Right kidney (tissue), 1 donor: ENCODE data around the gene ITPK1.

ENCODE experiments used
- DNase-seq: peaks from one replicate; pipeline ENCODE4 v3.0.0-alpha.2; 2016

ITPK1 gene

DNA sequence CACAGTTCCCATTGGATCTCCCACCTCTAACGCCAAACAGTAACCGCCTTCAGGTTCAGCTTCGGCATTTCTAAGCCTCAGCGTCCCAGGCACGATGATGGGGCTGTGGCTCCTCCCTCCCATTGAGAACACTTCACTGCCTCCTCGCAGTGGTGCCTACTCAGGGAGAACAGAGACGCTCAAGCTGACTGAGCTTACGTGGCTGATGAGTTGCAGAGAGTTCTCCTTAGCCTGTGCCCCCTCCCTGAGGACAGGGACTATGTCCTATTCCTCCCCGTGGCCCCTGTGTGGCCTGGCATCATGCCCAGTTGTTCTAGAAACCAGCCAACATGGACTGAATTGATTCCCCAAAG lies 87.0 kb downstream of the ITPK1 start:
- DNase-seq: no peak

DNA sequence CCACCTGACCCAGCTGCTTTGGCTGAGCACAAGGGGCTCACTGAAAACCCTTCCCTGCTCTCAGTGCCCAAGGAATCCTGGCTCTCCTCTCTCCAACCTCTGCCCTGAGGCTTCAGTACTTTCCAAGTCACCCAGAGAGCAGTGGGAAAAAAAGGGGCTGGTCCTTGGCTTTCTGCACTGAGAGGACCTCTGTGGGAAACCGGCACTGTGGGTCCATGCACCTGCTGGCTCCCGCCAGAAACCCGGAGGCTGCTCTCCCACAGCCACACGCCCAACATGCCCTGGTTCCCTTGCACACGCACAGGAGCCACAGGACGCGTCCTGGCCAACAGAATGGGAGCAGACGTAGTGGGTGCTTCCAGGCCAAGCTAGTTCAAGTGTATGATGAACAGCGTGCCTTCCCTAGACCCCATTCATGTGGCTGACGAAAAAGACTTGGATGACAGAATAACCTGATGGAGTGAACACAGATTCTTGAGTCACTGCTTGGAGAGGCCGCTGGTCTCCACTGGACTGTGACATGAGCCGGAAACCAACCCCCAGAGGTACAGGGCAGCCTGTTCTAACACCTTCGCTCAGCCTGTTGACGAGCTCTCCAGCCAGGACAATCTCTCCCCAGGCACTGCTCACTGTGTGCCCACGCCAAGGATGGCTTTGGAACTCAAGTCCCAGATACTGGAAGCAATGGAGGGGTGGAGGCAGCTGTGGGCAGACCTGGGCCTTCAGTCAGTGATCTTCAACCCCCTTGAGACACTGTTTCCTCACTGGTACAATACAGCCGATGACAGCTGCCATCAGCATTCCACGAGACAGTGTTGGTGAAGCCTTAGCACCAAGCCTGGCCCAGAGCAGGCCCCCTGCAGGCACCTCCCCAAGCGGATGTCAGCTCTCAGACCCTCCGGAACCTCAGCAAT lies 87.7 kb downstream of the ITPK1 start:
- no peak for DNase-seq

DNA sequence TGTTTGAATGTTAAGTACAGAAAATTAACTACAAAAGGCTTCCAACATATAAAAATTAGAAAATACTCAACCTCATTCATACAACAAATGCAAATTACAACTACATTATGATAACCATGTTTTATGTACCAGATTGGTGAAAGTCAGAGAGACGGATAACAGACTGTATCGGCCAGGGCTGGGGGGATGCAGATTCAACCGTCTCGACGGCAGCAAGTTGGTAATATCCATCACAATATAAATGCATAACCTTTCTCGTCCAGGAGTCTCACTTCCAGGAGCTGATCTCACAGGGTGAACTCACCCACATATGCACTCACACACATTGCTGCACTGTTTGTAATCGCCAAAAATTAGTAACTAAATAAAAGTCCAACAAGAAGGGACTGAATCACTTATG lies 89.4 kb downstream of the ITPK1 start:
- no peak for DNase-seq

DNA sequence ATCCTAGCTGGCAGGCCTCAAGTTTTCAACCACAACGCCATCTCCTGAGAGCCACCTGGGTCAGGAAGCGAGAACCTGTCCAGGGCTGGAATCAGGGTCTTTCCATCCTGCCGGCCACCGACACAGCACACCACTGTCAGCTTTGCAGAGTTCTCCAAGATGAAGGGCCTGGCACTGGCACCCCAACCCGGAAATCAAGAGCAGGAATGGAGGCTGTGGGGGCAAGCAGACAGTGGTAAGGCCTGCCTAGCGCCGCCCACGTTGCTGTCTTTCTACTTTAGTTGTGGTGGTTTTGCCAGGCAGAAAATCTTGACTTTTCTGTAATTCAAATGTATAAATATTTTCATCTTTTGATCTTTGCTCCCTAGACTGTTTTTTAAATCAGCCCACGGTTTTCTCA lies 90.7 kb downstream of the ITPK1 start:
- DNase-seq: no peak

DNA sequence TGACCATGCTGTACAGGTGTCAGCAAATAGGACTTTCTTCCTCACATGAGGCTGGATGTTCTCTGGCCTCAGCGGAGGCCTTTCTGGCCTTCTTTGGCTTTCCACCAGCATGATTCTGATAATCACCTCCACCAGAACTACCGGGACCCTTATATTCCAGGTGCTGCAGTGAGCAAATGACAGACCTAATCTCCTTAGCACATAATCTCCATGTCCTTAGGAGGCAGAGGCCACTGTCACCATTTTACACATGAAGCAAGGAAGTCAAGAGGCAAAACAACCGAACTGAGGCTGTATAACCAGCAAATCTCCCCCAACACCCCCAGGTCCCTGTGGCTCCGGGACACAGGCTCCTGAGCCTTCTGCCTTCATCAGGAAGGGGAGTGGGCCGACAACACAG lies 91.2 kb downstream of the ITPK1 start:
- no peak for DNase-seq

DNA sequence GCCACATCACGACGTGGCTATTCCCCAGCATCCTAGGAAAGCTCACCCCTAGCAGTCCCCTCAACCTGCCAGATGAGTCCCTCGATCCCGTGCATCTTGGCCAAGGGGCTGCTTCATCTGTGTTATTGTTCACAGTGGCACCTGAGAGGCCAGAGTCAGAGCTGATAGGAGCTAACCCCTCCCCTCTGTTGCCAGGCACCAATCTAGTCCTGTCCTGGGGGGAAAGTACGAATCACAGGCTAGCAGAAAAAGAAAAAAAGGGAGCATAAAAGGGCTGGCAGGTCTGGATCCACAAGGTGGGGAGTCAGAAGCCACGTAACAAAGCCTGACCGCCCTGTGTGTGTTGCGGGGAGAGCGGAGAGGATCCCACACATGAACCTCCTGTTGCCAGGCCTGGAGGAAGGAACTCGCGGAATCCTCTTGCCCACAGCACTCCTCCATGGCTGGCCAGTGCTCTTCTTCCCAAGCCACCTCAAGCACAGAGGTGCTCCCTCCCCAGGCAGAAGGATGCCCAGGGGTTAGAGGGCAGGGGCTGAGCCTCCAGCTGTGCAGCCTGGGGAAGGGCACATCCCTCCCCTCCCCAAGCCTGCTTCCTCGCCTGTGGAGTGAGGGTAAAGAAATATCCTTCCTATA lies 91.8 kb downstream of the ITPK1 start:
- DNase-seq: no peak

DNA sequence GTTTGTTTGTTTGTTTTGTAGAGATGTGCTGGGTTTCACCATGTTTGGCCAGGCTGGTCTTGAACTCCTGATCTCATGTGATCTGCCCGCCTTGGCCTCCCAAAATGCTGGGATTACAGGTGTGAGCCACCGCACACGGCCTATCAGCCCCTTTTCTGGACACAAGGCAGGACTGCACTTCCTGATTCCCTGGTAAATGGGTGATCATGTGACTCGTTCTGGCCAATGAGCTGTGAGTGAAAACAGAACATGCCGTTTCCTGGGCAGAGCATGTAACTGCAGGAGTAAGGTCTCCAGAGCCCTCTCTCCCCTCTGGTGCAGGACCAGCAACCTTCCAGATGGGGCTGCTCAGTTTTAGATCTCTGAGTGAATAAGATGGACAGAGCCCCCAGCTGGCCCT lies 92.7 kb downstream of the ITPK1 start:
- no peak for DNase-seq

DNA sequence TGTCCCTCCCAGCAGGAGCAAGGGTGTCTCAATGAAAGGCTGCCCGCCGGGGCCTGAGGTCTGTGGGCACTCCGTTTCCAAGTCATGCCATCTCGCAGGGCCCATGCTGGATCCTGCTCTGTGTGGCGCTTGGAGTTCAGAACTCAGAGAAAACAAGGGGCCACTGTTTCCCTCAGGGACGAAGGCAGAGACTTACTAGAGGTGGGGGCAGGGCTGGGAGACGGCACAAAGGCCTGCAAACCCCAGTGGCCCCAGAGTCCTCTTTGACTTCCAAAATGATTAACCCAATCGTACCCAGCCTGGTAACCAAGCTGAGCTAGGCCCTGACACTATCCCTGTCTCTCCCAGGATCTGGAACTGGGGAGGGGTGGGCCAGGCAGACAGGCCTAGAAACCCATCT lies 95.8 kb downstream of the ITPK1 start:
- no peak for DNase-seq

DNA sequence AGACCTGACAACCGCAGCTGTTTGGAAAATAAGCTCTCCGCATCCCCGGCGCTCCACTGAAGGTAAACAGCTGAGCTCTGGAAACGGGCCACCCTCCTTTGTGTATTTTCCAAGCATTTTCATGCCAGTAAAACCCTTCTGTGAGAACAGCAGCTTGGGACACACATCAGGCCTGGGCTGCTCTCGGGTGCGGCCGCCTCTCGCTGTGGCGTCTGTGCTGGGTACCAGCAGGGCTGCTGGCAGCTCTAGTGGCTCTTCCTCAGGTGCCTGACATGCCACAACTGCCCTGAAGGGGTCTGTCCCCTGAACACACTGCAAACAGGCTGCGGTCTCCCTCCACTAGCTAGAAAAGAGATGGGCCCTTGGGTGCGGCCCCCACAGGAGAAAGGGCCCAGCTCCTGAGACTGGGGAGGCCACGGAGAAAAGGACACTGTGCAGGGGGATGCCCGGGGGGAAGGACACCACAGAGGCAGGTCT lies 96.3 kb downstream of the ITPK1 start:
- no peak for DNase-seq

DNA sequence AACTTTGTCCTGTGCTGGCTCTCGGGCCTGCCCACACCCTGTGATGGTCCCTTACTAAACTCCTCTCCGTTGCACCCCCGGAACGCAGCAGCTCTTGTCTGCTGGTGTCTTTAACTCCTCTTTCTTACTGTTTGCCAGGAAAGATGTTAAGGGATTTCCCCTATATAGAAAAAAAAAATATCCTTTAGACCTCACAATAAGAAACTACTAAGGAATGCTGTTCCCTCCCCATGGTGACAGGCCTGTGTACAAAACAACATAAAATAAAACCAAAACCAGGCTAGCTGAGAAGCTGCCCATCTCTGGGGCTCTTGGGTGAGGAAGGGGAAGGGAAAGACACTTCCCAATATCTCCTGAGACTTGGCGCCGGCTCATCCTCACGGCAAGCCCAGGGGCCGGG lies 97.4 kb downstream of the ITPK1 start:
- no peak for DNase-seq

DNA sequence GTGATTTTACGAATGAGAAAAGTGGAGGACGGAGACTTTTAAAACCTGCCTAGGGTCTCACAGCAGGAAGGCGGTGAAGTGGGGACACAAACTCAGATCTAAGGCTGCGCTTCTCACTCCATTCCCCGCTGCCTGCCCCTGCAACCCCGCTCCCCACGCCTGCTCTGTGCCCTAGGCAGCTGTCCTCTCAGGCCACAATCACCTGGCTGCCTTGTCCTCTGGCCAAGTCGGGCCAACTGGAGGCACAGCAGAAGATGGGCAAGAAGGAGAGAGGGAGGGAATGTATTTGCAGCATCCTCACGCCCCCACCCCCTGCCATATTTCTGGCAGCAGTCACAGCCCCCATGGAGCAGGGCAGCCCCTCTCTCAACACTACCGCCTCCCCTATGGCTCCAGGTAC lies 97.8 kb downstream of the ITPK1 start:
- no peak for DNase-seq

DNA sequence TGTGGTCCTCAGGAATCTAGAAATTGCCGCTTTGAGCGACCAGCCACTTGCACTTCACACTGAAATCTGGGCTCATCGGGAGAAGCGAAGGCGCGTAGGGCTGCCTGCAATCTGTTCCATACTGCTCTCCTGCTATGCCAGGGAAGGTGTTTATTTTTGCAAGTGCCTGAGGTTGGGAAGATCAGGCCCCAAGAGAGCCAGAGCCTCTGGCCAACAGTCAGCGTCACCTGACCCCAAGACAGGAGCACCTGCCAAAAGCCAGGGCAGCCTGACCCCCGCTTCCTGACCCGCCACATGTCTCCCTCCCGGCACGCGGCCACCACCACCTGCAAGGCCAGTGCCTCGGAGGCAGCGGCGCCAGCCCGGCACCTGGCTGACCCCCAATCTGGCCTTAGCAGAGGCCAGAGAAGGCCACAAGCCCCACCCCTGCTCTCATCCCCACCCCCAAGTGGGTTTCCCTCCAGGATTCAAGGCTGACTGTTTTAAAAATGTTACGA lies 98.4 kb downstream of the ITPK1 start:
- no peak for DNase-seq

DNA sequence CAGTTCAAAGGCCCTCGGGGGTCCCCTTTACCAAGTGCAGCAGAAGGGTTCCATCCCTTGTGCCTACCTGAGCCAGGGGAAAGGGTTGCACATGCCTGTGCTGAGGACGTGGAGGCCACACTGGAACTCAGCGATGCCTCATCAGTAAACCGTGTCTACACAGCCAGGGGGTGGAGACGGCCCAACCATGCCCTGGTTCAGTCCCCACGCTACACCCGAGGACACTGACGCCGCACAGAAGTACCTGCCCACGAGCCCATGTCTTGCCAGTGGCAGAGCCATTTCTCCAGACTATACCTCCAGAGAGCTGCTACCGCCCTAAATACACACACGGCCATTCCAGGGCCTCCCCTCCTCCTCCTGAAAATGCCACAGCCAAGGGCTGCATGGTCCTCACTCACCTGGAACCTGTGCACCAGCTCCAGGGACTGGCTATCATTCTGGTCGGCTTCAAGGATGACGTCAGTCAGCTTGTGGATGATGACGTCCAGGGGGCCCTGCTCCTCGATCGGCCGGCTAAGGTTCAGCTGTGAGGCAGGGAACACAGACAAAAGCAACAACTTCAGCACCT lies 99.4 kb downstream of the ITPK1 start:
- no peak for DNase-seq

DNA sequence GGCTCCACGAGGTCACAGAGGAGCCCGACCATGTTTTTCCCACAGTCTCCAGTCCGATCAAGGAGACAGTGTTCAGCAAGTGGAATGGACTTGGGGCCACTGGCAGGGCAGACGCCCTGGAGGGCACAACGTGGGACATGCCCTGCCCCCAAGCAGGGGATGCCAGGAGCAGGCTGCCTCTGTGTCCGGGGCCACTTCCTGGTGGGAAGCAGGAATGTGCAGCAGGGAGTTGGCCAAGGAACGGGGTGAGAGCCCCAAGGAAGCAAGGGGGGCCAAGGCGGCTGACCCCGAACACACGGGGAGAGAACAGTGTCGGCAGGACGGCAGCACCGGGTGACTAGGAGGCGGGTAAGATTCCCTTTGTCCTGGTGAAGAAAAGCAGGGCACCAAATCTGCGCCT lies 100.2 kb downstream of the ITPK1 start:
- DNase-seq: no peak

DNA sequence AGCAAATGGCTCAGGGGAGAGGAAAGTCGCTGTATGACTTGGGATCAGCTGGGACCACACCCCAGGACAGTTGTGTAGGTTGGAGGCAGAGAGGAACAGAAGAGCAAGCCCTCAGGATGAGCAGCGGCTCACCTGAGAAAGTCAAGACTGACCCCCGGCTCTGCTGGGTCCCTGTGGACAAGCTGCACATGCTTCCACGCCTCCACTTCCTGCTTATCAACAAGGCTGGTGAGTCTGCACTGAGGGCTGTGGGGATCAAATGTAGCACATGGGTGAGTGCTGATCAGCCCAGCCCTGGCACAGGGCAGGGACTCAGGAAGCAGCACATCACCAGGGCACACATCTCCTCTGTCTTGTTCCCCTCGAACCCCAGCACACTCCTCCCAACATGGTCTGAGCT lies 100.7 kb downstream of the ITPK1 start:
- no peak for DNase-seq

DNA sequence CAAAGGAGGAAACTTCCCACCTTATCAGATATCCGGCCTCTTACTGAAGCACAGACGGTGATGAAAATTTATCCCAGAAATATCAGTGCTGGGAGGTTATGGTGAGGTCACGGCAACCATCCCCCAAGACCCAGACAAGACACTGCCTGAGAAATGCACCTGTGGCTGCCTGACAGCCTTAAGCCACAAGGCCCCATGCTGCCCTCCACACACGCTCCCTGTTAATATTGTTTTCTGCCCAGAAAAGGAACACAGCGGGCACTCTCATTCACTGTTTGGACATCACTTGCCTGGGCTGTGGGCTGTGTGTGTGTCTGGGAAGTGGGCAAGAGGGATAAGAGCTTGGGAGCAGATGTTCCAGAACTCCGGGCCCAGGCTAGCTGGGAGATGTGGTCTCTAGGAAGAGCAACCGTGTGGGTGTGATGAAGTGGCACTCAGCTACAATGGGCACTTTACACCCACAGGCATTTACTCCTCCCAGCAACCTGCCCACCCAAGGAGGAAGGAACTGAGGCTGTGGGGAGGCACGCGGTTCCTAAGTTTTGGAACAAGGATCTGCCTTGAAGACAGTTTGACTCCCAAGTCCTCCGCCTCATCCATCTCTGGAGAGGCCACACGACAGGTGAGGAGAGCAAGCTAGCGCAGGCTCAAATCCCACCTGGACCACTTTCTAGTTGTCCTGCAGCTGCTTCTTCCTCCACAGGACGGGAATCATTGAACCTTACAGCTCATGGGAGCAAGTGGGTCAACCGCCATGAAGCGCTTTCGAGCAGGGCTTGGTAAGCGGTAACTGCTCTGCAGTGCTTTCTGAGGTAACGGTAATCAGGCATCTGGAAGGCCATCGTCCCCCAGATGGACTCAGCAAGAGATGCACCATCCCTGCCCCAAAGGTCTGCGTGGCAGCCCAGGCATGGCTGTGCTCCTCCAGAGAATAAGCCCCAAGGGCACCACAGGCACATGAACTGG lies 101.4 kb downstream of the ITPK1 start:
- DNase-seq: no peak

DNA sequence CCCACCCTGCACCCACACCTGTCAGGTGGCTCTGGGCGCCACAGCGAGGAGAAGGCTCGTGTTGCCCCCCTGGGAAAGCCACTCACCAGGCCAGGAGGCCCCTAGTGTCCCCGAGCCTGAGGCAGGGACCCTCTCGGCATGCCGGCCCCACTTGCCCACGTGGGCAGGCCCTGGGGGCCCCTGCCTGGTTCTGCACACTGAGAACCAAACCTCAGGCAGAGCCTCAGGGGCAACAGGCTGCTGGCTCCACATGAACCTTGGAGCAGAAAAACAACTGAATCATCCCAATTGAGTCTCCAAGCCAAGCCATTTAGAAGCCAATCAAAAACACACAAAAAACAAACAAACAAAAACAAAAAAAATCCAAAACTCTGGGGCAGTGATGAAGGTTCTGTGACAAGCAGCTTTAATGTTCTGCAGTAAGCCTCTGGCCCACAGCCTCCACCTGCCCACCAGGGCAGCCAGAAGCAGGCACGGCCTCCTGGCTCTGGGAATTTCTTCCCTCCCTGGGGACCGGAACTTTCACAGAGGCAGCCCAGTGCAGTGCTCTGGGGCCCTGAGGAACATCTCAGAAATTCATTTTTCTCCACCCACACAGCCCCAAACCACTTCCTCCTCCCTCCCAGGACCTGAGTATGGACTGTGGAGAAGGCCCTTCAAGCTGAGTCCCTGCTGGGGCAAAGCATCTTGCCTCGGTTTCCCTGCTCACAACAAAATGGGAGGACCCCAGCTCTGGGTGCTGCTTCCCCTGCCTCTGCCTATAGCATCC lies 102.6 kb downstream of the ITPK1 start:
- DNase-seq: no peak

DNA sequence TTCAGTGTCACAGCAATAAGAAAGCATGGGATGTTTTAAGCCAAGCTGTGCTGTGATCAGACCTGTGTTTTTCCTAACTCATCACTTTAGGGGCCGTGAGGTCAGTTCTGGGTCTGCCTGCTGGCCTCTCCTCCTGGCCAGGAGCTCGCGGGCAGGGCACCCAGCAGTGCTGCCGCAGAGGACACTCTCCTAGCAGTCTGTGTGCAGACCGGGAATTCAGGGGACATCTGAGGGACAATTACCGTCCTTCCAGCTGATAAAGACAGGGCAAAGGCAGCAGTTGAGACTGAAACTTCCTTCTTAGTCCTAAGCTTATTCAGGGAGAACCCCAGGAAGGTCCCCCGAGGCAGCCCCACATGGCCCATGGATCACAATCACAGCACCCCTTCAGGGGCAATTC lies 103.2 kb downstream of the ITPK1 start:
- no peak for DNase-seq

DNA sequence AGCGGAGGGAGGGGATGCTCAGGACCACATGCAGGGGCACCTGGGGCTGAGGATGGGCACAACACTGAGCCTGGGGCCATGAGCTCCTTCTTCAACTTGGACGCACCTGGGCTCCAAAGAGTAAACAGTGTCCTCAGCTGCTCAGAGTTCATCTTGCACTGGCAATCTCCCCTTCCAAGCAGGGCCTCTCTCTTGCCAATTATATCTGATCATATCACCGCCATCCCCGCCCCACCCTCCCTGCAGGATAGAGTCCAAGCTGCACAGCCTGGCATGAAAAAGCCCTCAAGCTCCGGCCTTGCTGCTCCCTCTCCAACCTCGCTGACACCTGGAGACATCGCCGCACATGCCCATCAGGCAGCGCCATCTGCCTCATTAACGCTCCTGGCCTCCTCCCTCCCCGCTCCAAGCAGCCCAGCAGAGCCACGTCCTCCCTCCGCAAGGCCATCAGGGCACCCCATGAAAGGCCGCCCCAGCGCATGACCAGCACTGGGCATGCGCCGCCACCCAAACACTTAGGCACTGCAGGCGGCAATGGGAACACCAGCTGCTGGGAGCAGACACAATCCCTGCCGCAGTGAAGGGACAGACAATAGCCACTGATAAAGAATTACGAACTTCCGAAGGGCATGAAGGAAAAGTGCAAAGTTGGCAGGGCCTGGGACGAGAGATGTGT lies 103.9 kb downstream of the ITPK1 start:
- DNase-seq: no peak

DNA sequence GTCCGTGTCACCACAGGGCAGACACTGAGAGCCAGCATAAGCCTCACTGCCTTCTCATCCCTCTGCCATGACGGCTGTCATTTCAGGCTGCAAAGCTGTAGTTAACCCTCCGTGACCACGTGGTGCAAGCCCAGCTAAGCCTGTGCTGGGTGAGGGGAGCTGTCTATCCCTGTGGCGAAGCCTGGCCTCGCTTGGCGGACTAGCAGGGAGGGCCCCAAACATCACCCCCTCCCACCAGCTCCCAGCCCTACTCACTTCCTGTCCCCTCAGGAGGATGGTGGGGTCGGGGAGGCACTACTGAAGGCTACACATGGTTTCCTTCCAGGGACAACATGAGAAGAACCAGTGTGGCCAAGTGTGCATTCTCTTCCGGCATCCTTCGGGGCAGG lies 104.6 kb downstream of the ITPK1 start:
- no peak for DNase-seq
